DMS153 (cell line): ENCODE results near the gene ARF6.
"Not testable (repeated sequence)": the region's sequence is repeated elsewhere in the genome, so short reads cannot be mapped to it uniquely, and the experiment has no call there.

Experiments used
- DNase-seq: peaks from one replicate; lab custom pipeline; 2025; lab: John Stamatoyannopoulos, UW

Gene ARF6

DNA sequence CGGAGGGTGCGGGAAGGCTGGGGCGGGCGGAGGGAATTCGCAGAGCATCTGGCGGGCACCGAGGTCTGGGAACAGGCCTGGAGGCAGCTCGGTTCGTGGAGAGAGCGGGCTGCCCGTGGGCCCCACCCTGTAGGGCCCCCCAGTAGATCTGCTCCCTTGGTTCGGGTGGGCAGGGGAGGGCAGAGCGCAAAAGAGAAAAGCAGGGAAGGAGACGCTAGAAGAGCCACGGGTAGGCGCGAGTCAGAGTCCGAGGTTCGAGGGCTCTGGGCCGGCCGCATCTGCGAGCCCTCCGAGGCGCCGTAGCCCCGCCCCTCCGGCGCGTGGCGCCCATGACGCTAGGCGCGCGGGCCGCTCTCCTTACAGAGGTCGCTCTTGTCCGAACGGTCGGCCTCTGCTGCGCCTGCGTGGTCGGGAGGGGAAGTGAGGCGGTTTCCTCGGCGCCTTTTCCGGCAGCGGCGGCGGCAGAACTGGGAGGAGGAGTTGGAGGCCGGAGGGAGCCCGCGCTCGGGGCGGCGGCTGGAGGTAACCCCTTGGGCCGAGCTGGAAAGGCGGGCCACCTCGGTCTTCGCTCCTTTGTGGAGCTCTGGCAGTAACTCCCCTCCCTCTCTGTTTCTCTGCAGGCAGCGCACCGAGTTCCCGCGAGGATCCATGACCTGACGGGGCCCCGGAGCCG is at the start of gene ARF6:
Gene ARF6, plus strand, starts transcription at position 447 of the 673 bp plus-strand sequence. CDS start 655 bp downstream, outside the sequence.
- peak; percentile 96 for DNase-seq

DNA sequence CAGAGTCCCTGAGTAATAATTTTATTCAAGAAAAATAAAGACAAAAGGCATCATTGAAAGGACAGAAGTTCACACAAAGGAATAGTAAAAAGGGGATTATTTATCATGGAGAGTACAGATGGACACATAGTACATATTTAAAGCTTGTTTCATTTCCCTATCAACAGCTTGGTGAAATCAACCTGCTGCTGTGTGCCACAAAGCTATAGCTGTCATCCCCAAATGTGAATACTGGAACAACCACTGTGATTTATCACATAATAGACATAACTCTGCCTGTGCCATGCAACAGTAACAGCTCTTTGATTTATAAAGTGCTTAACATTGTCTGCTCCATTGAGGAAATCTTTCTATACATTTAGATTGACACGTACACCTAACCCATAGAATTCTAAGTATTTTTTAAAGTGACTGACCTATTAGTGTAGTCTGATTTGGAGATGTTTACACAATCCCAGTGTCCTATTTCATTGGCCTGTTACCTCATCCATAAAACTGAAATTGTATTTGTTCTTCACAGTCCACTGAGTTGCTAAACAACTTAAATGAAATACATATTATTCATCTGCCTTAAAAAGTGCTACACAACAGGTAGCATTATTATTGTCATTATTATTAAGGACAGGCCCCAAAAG is 43.6 kb upstream of the ARF6 start:
- peak; percentile 28 for DNase-seq

DNA sequence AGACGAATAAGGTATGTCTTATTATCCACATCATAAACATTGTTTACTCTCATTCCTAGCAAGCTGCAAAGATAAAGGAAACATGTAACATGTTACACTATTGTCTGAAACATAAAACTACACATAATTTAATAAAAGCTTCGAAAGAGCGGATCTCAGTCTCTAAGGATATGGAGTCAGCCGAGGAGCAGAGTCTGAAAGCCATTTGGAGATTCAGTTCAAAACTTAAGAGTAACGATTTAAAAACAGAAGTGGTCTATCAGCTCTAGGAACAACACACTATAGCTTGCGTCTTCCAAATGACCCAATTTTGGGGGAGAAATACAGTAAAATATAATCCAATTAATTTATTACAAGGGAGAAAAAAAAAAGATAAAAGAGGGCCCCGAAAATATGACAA is 41.1 kb upstream of the ARF6 start:
- no peak for DNase-seq

DNA sequence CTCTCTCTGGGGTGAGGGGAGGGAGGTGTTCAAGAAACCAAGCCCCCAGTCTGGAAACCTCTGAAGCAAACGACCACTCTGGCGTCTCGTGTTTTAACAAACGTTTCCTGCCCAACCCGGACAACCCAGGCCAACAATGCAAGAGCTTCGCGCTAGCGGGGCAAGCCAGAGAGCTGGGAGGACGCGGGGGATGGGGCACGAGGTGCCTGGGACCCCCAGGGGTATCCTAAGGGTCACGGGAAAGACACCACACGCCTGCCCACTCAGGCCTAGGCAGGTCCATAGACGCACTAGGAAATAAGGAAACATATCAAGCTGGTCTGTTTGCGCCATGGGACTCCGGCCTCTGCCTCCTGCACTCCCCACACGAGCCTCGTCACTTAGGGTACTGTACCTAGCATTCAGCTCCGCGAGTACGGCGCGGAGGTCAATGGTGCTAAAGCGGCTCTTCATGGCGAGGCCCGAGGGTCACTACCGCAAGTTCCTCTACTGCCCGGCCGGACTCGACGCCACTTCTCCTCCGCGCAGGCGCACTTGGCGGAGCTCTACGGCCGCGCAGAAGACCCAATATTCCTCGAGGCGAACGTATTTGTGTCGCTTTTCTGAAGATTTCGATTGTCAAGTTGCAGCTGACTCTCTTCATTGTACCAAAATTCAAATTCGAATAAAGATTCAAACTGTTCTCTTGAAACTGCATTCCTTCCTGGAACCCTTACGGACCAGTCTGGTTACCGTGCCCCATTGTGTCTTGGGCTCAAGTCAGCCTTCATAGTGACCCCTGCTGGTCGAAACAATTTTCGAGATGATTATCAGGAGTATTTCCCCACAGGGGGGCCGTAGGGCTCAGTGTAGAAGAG is 40.4 kb upstream of the ARF6 start, which contains the start of gene NEMF:
Gene NEMF, minus strand, starts transcription at position 488 of the 857 bp plus-strand sequence. Its CDS starts 35 bp downstream, at position 453.
- peak; percentile 84 for DNase-seq

DNA sequence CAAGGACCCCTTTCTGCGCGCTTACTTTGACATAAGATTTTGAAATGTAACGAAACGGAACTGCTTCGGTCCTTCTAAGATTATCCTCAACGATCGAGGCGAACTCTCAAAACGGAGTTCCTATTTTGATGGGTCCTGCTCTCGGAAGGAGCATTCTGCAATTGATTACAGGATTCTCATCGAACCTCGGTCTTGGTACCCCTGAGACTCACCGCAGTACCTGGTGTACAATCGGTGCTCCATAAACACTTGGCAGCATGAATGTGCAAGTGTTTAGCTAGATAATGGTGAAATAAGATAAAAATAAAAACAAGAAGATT is 39.8 kb upstream of the ARF6 start:
- DNase-seq, result no peak

DNA sequence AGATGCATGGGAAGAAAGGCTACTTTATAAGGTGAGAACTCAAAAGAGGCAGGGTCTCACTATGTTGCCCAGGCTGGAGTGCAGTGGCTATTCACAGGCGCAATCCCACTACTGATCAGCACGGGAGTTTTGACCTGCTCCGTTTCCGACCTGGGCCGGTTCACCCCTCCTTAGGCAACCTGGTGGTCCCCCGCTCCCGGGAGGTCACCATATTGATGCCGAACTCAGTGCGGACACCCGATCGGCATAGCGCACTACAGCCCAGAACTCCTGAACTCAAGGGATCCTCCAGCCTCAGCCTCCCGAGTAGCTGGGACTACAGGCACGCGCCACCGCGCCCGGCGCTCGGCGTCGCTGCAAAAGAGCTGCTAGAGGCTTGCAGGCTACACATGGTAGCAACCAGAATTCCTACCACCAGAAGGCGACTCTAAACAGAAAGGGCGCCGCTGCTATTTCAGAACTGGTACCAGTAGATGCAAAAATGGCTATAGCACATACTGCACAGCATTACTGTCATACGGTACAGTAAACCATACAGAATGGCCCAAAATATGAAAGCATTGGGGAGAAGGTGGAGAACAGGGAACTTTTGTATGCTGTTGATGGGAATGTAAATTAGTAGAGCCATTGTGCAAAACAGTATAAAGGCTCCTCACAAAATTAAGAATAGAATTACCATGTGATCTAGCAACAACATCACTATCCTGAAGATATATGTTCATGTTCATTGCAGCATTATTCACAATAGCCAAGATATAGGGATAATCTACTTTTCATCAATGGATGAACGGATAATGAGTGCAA is 39.1 kb upstream of the ARF6 start:
- peak; percentile 66 for DNase-seq

DNA sequence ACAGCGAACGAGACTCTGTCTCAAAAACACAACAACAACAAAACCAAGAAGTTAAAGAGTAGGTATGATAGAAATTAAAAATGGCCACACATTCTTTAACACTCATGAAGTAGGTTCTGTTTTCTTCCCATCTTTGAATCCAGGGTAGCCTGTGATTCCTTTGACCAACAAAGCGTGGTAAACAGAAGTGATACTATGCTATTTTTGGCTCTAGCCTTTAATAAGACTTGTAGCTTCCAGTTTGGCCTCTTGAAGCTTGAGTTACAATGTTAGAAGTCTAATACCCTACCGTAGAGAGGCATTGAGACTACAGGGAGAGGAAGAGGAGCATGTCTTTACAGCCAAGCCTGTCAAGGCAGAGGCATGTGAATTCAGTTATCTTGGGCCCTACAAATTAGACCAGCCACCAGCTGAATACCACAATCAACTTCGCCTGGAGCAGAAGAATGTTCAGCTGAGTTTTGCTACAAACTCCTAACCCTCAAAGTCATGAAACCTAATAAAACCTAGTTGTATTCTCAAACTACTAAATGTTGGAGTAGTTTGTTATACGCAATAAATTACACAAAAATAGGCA is 35.4 kb upstream of the ARF6 start:
- DNase-seq, result no peak

DNA sequence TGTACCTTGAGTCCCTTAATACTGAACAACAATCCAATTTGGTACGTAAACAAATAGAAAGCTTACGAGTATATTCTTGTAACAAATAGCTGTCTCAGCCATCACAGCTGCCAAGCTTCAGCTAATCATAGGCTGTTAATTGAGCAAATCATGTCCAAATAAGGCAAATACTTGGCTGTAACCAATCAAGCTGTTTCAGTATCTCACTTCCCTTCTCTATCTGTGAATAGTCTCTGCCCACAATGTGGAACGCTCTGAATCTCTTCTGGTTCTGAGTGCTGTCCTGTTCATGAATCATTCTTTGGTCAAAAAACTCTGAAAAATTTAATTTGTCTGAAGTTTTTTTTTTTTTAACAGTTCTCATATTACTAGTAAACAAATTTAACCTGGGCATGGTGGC is 34.5 kb upstream of the ARF6 start:
- no peak for DNase-seq

DNA sequence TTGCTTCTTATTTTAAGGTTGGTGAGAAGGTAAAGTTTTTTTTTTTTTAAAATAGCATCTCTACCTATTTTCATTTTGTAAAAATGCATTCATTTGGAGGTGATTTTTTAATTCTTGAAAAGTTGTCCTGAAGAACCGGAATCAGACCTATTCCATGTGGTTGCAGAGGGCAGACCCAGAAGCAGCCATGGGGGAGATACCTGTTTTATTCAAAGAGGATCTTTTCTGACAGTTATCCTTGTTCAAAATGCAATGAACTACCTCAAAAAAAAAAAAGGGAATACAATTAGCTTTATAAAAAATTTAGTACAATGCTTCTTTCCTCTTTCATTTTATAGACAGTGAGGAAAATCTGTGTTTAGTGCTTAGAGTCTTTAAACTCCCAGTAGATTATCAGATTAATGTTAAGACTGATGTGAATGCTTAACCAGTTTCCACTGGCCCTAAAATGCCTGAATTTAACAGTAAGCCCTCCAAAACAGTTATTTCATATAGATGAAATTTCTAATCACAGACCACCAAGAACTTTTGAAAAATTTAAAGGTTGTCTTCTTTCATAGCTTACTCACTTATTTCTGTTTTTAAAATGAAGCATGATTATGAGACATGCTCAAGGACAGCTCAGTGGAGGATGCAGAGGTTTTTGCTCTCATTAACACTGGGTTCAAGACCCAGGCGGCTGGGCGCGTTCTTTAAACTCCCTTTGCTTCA is 31.7 kb upstream of the ARF6 start:
- no peak for DNase-seq

DNA sequence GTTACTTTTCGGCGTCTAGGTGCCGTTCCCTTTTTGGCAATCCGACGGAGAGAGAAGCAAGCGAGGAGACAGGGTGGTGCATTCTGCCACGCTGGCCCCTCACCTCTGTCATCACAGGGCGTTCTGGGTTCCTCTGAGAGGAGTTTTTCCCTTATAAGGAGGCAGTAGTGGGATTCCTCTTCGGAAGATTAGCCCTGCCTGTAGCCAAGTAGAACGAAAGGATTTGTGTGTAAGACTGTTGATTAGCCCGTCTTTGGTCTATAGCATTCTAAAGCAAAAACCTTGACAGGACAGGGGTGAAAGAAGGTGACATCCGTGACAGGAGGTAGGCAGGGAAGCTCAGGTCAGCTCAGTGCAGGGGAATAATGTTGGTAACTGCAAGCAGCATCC is 31.2 kb upstream of the ARF6 start:
- DNase-seq, result peak; percentile 22

DNA sequence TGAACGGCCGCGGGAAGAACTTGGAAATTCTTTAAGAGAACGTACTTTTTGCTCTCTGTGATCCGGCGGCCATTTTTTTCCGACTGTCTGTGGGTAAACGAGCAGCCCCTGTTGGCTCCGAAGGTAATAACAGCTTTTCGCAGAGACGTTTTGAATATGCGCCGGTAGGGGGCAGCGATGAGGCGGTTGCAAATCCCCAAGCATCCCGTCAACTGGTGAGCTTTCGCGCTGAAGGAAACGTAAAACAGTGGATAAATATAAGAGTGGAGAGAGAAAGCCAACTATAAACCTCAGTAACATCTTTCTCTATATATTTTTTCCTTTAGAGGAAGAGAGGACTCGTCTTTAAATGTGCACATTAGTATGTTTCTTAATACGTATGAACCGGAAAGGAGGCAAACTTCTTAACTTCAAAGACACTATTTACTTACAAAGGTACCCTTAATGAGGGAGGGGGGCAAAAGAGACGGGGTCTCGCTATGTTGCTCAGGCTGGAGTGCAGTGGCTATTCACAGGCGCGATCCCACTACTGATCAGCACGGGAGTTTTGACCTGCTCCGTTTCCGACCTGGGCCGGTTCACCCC is 30.7 kb upstream of the ARF6 start:
- DNase-seq, result peak; percentile 50

DNA sequence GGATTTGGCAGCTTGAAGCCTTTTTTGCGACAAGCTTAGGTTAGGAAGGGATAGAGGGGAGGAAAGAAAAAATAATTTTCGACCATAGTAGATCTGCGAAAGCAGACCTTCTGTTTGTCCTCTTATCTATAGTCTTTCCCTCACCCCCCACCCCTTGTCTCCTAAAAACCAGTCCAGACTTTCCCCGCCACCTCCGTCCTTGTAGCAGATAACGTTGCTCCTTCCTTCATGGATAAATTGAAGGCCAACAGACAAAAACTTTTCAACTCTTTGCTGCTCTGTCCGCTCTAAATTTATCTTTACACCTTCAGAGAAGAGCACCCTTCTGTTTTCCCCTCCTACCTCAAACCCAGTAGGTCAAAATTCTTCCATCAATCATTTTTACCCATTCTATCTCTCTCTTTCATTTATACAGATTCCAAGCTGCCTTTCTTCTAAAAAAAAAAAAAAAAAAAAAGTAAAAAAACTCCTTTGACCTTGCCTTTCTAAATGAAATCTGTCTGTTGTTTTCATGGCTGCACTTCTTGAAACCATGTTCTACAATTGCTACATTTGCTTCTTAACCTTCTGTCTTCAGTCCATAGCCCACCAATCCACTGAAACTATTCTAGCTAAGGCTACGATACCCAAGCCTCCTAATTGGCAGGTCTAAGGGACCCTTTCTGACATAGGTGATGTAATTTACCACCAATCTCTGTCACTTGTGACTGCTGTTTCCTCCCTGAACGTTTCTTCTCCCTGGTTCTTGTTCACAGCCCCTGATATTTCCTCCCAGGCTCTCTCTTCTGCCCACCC is 29.2 kb upstream of the ARF6 start:
- DNase-seq, result no peak

DNA sequence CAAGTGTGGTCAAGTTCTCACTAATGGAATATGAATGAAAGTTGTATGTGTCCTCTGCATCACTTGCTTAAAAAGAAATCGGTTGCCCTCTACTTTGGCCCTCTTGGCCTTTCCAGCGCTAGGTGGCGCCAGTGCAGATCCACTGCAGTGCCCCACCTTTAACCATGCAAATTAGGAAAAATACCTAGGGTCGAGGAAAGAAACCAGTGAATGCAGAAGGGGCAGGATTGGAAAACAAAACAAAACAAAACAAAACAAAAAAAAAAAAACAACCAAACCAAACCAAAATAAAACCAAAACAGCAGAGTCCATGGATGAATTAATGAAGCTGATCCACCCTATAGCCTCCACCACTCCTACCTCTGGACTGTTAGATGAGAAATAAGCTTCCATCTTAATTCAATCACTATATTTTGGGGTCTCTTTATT is 27.4 kb upstream of the ARF6 start:
- DNase-seq, result no peak

DNA sequence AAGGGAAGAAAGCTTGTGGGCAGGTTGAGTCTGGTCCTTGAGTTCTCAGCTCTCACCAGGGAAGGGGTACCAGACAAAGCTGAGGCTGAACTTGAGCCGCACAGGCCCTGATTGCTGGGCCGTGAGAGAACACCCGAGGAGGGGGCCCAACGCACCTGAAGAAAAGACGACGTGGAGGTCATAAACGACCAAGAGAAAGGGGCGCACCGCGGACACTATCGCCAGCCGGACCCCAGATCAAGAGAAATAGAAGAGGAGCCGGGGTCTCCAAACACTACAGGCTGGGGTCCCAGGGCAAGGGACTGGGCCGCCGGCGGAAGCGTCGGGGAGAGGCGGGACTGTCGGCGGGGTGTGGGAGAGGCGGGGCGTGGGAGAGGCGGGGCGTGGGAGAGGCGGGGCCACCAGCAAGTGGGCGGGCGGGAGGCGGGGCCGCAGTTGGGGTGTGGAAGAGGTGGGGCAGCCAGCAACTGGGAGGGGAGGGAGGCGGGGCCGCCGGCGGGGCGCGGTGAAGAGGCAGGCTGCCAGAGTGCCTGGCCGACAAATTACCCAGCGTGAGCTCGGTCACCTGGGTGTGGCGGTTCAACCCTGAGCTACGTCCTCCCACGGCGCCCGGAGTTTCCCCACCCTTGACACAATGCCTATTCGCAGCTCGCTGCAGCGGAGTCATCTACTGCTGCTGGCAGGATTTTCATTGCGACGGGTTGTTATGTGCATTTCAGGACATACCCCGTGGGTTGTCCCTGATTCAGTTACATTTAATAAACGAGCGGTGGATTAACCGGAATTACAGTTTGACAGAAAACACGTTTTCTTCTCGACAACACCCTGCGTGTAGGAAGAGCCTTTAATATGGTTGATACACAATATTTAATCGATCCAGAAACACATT is 24.8 kb upstream of the ARF6 start:
- DNase-seq, result peak; percentile 88

DNA sequence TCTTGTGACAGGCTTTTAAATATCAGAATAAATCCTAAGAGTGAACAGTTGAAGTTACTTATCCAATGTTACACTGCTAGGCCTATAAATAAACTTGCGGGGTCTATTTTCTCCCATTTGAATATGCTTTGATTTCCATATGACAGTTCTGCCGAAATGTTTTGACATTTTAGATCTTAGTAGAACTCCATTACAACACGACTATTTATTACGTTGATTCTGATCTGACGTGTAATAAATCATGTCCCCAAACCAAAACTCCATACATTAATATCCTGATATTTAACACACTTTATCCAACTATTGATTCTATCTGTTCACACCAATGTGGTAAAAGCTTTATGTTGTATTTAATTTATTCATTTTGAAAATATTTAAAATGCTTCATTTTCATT is 24.2 kb upstream of the ARF6 start:
- DNase-seq, result no peak

DNA sequence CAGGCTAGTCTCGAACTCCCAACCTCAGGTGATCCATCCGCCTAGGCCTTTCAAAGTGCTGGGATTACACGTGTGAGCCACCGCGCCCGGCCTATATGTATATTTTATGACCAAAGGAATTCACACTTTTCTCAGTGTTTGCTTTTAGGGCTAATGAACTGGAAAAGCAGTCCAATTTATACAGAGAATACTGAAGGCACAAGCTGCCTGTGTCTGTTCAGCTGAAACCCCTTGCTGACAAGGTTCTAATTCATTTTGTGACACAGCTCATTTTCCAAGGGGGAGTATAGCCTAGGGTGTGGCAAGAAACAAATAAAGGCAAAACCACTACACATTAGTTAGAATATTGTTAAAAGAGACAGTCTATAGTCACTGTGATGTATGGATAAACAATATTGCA is 22.0 kb upstream of the ARF6 start:
- no peak for DNase-seq

DNA sequence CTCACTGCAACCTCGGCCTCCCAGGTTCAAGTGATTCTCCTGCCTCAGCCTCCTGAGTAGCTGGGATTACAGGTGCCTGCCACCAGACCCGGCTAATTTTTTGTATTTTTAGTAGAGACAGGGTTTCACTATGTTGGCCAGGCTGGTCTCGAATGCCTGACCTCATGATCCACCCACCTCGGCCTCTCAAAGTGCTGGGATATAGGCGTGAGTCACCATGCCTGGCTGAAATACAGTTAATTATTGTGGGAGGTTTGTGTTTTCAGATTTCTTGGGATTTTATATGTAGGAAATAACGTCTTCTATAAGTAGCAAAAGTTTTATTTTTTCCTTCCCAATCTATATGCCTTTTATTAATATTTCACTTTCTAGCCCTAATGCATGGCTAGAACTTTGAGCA is 19.3 kb upstream of the ARF6 start:
- not testable (repeated sequence) for DNase-seq

DNA sequence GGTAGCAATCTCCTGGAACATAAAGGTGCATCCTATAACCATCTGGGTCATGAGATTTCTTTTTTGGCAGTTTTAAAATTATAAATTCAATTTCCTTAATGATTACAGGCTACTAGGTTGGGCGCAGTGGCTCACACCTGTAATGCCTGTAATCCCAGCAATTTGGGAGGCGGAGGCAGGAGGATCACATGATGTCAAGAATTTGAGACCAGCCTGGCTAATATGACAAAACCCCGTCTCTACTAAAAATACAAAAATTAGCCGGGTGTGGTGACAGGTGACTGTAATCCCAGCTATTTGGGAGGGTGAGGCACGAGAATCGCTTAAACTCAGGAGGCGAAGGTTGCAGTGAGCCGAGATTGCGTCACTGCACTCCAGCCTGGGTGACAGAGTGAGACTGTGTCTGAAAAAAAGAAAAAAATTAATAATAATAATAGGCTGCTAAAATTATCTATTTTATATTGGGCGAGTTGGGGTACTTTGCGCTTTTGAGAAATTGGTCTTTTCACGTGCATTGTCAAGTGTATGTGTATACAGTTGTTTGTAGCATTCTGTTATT is 17.2 kb upstream of the ARF6 start:
- no peak for DNase-seq
